ENCODE data around the gene C1QTNF9. TPM values are rescaled to one million over a fixed set of nuclear protein-coding genes. Genes with fewer than 3 reads are reported as not detected.
"Not testable (repeated sequence)": the region's sequence is repeated elsewhere in the genome, so short reads cannot be mapped to it uniquely, and the experiment has no call there.

The C1QTNF9 gene
- total and polyA plus RNA-seq, 4 donors: 0.13 to 0.99 (median 0.42) TPM; not detected in 1

DNA sequence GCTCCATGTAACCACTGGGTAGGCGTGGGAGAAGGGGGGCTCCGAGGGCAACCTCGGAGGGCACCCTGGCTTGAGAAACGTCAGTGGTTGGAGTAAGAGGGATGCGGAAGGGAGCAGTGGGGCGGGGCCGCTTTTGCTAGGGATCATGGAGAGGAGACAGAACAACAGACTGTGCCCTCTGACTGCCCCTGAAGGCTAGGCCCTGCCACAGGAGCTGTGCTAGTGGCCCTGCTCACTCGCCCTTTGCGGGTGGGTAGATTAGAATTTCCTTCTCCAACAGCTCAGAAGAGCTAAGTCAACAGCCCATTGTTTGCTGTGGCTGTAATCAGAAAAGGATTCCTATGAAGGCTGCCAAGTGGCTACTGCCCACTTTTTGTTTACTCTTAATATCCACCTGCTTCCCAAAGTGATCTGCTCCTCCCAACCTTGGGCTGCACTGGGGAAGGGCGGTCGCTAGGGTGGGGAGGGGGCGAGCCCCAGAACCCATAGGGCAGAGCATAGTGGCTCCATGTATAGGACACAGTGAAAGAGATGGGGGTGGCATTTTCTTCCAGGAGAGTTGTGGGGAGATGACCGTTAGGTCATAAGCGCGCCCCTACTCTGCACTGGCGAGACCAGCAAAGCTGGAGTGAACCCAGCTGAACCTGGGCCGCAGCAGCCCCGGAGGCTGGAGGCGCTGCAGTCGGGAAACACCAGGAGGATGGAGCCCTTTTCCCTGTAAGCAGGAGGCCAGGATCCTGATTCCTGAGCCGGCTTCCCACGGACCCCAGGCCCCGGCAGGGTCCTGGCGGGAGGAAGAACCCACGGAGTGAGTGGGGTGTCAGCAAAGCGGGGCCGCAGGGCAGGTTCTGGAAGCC, 1.9 kb upstream of the C1QTNF9 start:
- WGBS, 2 donors: 89 to 94% methylated on average over 27 of the region's 27 CpGs
- no peak overlapping the region for H3K4me3 ChIP-seq (ENCODE audit: low read length in 2 of 2)
- H3K4me1 ChIP-seq (ENCODE audit: control insufficient read depth in 1 of 2, insufficient read depth in 2 of 2, low read length in 2 of 2): no peaks in the 10 kb centered on the region
- H3K27me3 ChIP-seq (ENCODE audit: control insufficient read depth in 1 of 2, insufficient read depth in 2 of 2, low read length in 1 of 2): no peaks in the 10 kb centered on the region
- peak; percentile 34 for ATAC-seq (ENCODE audit: low FRiP score)
- no peaks in the 10 kb centered on the region for H3K9me3 ChIP-seq (ENCODE audit: control insufficient read depth, low read length)
- intact Hi-C loops (cut with DNase I): no loop called here
- H3K36me3 ChIP-seq (ENCODE audit: control insufficient read depth in 1 of 2, insufficient read depth in 2 of 2, low read length in 1 of 2): peaks cover 0 to 4% of the 10 kb centered on the region in 2 donors
- H3K27ac ChIP-seq (ENCODE audit: low read depth in 1 of 2, low read length in 2 of 2): no peak overlapping the region
- no peak for DNase-seq

GRCh38 chr13:24308068-24308445, 1.3 kb upstream of the C1QTNF9 start:
- Histone ChIP-seq H3K27me3 (ENCODE audit: control insufficient read depth in 1 of 2, insufficient read depth in 2 of 2, low read length in 1 of 2) (no peaks in the 10 kb centered on the region), H3K4me1 (ENCODE audit: control insufficient read depth in 1 of 2, insufficient read depth in 2 of 2, low read length in 2 of 2) (no peaks in the 10 kb centered on the region), H3K4me3 (ENCODE audit: low read length in 2 of 2) (no peak overlapping the region), H3K9me3 (ENCODE audit: control insufficient read depth, low read length) (no peaks in the 10 kb centered on the region), H3K36me3 (ENCODE audit: control insufficient read depth in 1 of 2, insufficient read depth in 2 of 2, low read length in 1 of 2) (peaks cover 0 to 2% of the 10 kb centered on the region in 2 donors), H3K27ac (ENCODE audit: low read depth in 1 of 2, low read length in 2 of 2) (no peak overlapping the region)
- intact Hi-C loops (cut with DNase I): no loop called here
- 82 to 83% methylated on average over 33 of the region's 33 CpGs for WGBS, 2 donors
- no peak for DNase-seq
- ATAC-seq (ENCODE audit: low FRiP score): peak; percentile 33

DNA sequence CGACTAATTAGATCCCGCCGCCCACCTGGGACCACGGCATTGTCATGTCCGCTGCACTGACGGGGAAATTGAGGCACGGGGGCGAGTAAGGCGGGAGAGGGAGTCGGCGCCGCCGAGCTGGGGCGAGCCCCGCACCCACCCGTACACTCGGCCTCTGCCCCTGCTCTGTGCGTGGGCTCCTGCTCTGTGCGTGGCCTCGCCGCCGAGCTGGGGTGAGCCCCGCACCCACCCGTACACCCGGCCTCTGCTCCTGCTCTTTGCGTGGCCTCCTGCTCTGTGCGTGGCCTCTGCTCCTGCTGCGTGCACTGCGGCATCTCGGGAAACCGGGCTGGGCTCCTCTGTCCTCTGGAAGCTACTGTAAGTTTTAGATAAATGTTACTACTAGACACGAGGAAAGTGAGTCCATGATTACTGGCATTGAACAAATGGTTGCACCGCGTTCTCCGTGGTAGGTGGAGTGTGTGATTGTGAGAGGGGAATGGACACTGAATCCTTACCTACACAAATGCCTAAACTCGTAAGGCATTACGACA, 826 bp upstream of the C1QTNF9 start:
- Histone ChIP-seq H3K27me3 (ENCODE audit: control insufficient read depth in 1 of 2, insufficient read depth in 2 of 2, low read length in 1 of 2) (no peaks in the 10 kb centered on the region), H3K9me3 (ENCODE audit: control insufficient read depth, low read length) (no peaks in the 10 kb centered on the region), H3K4me1 (ENCODE audit: control insufficient read depth in 1 of 2, insufficient read depth in 2 of 2, low read length in 2 of 2) (no peaks in the 10 kb centered on the region), H3K36me3 (ENCODE audit: control insufficient read depth in 1 of 2, insufficient read depth in 2 of 2, low read length in 1 of 2) (peaks cover 0 to 2% of the 10 kb centered on the region in 2 donors), H3K27ac (ENCODE audit: low read depth in 1 of 2, low read length in 2 of 2) (no peak overlapping the region), H3K4me3 (ENCODE audit: low read length in 2 of 2) (no peak overlapping the region)
- DNase-seq (no peak), ATAC-seq (ENCODE audit: low FRiP score) (peak; percentile 31)
- 89 to 92% methylated on average over 36 to 37 of the region's 37 CpGs for WGBS, 2 donors
- intact Hi-C loops (cut with DNase I): no loop called here

GRCh38 chr13:24313439-24313838, 4.1 kb downstream of the C1QTNF9 start:
- no peaks in the 10 kb centered on the region for H3K36me3 ChIP-seq (ENCODE audit: control insufficient read depth in 1 of 2, insufficient read depth in 2 of 2, low read length in 1 of 2)
- H3K9me3 ChIP-seq (ENCODE audit: control insufficient read depth, low read length): no peaks in the 10 kb centered on the region
- intact Hi-C loops (cut with DNase I): no loop called here
- no peak overlapping the region for H3K27ac ChIP-seq (ENCODE audit: low read depth in 1 of 2, low read length in 2 of 2)
- no peak overlapping the region for H3K4me3 ChIP-seq (ENCODE audit: low read length in 2 of 2)
- no peaks in the 10 kb centered on the region for H3K27me3 ChIP-seq (ENCODE audit: control insufficient read depth in 1 of 2, insufficient read depth in 2 of 2, low read length in 1 of 2)
- H3K4me1 ChIP-seq (ENCODE audit: control insufficient read depth in 1 of 2, insufficient read depth in 2 of 2, low read length in 2 of 2): no peaks in the 10 kb centered on the region
- DNase-seq (no peak), ATAC-seq (ENCODE audit: low FRiP score) (no peak)
- WGBS, 2 donors: 27 to 32% methylated on average over 5 of the region's 5 CpGs

- H3K4me1 ChIP-seq (ENCODE audit: control insufficient read depth in 1 of 2, insufficient read depth in 2 of 2, low read length in 2 of 2); H3K4me3 ChIP-seq (ENCODE audit: low read length in 2 of 2); ATAC-seq (ENCODE audit: low FRiP score); H3K27ac ChIP-seq (ENCODE audit: low read depth in 1 of 2, low read length in 2 of 2); DNase-seq; H3K27me3 ChIP-seq (ENCODE audit: control insufficient read depth in 1 of 2, insufficient read depth in 2 of 2, low read length in 1 of 2); intact Hi-C loops (cut with DNase I); H3K9me3 ChIP-seq (ENCODE audit: control insufficient read depth, low read length); H3K36me3 ChIP-seq (ENCODE audit: control insufficient read depth in 1 of 2, insufficient read depth in 2 of 2, low read length in 1 of 2): not testable (repeated sequence)
- 81 to 85% methylated on average over 4 to 10 of the region's 10 CpGs for WGBS, 2 donors
Measured at GRCh38 chr13:24317835-24318234, 8.5 kb downstream of the C1QTNF9 start.

- intact Hi-C loops (cut with DNase I): not testable (repeated sequence)
Measured at GRCh38 chr13:24318878-24319277, 9.5 kb downstream of the C1QTNF9 start.

GRCh38 chr13:24319641-24320040, 10.3 kb downstream of the C1QTNF9 start:
- 83 to 86% methylated on average over 6 of the region's 6 CpGs for WGBS, 2 donors

More at GRCh38 chr13:24318878-24319277, 9.5 kb downstream of the C1QTNF9 start:
- H3K36me3 ChIP-seq (ENCODE audit: control insufficient read depth in 1 of 2, insufficient read depth in 2 of 2, low read length in 1 of 2); H3K4me3 ChIP-seq (ENCODE audit: low read length in 2 of 2); H3K9me3 ChIP-seq (ENCODE audit: control insufficient read depth, low read length); DNase-seq; H3K4me1 ChIP-seq (ENCODE audit: control insufficient read depth in 1 of 2, insufficient read depth in 2 of 2, low read length in 2 of 2); ATAC-seq (ENCODE audit: low FRiP score); H3K27me3 ChIP-seq (ENCODE audit: control insufficient read depth in 1 of 2, insufficient read depth in 2 of 2, low read length in 1 of 2); H3K27ac ChIP-seq (ENCODE audit: low read depth in 1 of 2, low read length in 2 of 2): not testable (repeated sequence)
- 57 to 61% methylated on average over 3 to 4 of the region's 4 CpGs for WGBS, 2 donors

DNA sequence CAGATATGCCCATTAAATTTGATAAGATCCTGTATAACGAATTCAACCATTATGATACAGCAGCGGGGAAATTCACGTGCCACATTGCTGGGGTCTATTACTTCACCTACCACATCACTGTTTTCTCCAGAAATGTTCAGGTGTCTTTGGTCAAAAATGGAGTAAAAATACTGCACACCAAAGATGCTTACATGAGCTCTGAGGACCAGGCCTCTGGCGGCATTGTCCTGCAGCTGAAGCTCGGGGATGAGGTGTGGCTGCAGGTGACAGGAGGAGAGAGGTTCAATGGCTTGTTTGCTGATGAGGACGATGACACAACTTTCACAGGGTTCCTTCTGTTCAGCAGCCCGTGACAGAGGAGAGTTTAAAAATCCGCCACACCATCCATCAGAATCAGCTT, 12.0 kb downstream of the C1QTNF9 start:
- H3K9me3 ChIP-seq (ENCODE audit: control insufficient read depth, low read length); H3K4me1 ChIP-seq (ENCODE audit: control insufficient read depth in 1 of 2, insufficient read depth in 2 of 2, low read length in 2 of 2); DNase-seq; H3K27ac ChIP-seq (ENCODE audit: low read depth in 1 of 2, low read length in 2 of 2); intact Hi-C loops (cut with DNase I); H3K4me3 ChIP-seq (ENCODE audit: low read length in 2 of 2); H3K27me3 ChIP-seq (ENCODE audit: control insufficient read depth in 1 of 2, insufficient read depth in 2 of 2, low read length in 1 of 2); ATAC-seq (ENCODE audit: low FRiP score); H3K36me3 ChIP-seq (ENCODE audit: control insufficient read depth in 1 of 2, insufficient read depth in 2 of 2, low read length in 1 of 2): not testable (repeated sequence)
- whole genome bisulfite sequencing, 2 donors: 92% methylated on average over 8 of the region's 8 CpGs

More at GRCh38 chr13:24319641-24320040, 10.3 kb downstream of the C1QTNF9 start:
- ATAC-seq (ENCODE audit: low FRiP score); H3K9me3 ChIP-seq (ENCODE audit: control insufficient read depth, low read length); intact Hi-C loops (cut with DNase I); H3K27ac ChIP-seq (ENCODE audit: low read depth in 1 of 2, low read length in 2 of 2); H3K27me3 ChIP-seq (ENCODE audit: control insufficient read depth in 1 of 2, insufficient read depth in 2 of 2, low read length in 1 of 2); DNase-seq; H3K4me1 ChIP-seq (ENCODE audit: control insufficient read depth in 1 of 2, insufficient read depth in 2 of 2, low read length in 2 of 2); H3K36me3 ChIP-seq (ENCODE audit: control insufficient read depth in 1 of 2, insufficient read depth in 2 of 2, low read length in 1 of 2); H3K4me3 ChIP-seq (ENCODE audit: low read length in 2 of 2): not testable (repeated sequence)

GRCh38 chr13:24322470-24322869, 13.1 kb downstream of the C1QTNF9 start:
- H3K36me3 ChIP-seq (ENCODE audit: control insufficient read depth in 1 of 2, insufficient read depth in 2 of 2, low read length in 1 of 2); H3K27me3 ChIP-seq (ENCODE audit: control insufficient read depth in 1 of 2, insufficient read depth in 2 of 2, low read length in 1 of 2); intact Hi-C loops (cut with DNase I); ATAC-seq (ENCODE audit: low FRiP score); H3K4me3 ChIP-seq (ENCODE audit: low read length in 2 of 2); H3K27ac ChIP-seq (ENCODE audit: low read depth in 1 of 2, low read length in 2 of 2); H3K9me3 ChIP-seq (ENCODE audit: control insufficient read depth, low read length); H3K4me1 ChIP-seq (ENCODE audit: control insufficient read depth in 1 of 2, insufficient read depth in 2 of 2, low read length in 2 of 2); DNase-seq: not testable (repeated sequence)
- WGBS, 2 donors: 45 to 66% methylated on average over 2 of the region's 2 CpGs
